ENCODE results near the gene POLR3GL.

DNA sequence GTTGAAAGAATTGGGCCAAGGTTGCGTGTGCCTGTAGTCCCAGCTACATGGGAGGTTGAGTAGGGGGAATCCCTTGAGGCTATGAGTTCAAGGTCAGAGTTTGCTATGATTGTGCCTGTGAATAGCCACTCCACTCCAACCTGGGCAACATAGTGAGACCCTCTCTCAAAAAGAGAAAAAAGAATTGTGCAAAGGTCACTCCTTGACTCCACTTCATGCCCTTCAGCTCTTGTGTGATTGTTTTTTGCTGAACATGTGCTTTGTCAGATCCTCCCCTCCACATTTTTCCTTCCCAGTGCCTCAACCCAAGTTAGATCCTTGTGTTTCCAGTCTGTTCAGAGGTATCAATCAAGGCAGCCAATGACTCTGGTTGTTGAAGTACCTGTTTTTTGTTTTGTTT is 23.4 kb downstream of the POLR3GL start:
- TF ChIP-seq, protein P1, sequence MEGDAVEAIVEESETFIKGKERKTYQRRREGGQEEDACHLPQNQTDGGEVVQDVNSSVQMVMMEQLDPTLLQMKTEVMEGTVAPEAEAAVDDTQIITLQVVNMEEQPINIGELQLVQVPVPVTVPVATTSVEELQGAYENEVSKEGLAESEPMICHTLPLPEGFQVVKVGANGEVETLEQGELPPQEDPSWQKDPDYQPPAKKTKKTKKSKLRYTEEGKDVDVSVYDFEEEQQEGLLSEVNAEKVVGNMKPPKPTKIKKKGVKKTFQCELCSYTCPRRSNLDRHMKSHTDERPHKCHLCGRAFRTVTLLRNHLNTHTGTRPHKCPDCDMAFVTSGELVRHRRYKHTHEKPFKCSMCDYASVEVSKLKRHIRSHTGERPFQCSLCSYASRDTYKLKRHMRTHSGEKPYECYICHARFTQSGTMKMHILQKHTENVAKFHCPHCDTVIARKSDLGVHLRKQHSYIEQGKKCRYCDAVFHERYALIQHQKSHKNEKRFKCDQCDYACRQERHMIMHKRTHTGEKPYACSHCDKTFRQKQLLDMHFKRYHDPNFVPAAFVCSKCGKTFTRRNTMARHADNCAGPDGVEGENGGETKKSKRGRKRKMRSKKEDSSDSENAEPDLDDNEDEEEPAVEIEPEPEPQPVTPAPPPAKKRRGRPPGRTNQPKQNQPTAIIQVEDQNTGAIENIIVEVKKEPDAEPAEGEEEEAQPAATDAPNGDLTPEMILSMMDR (conservative IDR thresholded peaks at IDR 0.05 in 1 of 2, IDR thresholded peaks at IDR 0.05 in 1 of 2; ENCODE audit: extremely low read depth in 1 of 2, insufficient read depth in 1 of 2, low read depth in 1 of 2, low read length in 2 of 2), result no peak
- no peak for TF ChIP-seq EZH2 (IDR thresholded peaks at IDR 0.05; ENCODE audit: borderline replicate concordance, low read length)
